A549 (cell line): ENCODE data around the gene GIPR. TPM values are rescaled to one million over a fixed set of nuclear protein-coding genes. Genes with fewer than 3 reads are reported as not detected.

Source experiments
- ATAC-seq, 2 experiments: fragments of 200-7000 bp in 1 of 2; fragments of >200 bp in 1 of 2; cut with Nextera tagmentation in 1 of 2; cut with Tn5 transposase in 1 of 2; 3 replicates each; pipeline versions ENCODE4 v1.8.0 to v1.9.1; 2018 to 2020; ENCODE audit warnings: mild to moderate bottlenecking in 1 of 2, moderate library complexity in 1 of 2
- CTCF ChIA-PET: fragments of 300-600 bp; sonication (Branson Sonifier 250); formaldehyde crosslinking; extraction: SDS; loops from one replicate; lab custom pipeline; 2021; ENCODE audit warnings: antibody characterized with exemption, inconsistent platforms; lab: Yijun Ruan, JAX
- POLR2A ChIA-PET: fragments of 350-600 bp; formaldehyde crosslinking; extraction: SDS; loops from one replicate; lab custom pipeline; 2021; ENCODE audit warnings: antibody characterized with exemption, inconsistent platforms; lab: Yijun Ruan, JAX
- DNase-seq, 2 experiments: peaks; one replicate each; pipeline versions ENCODE4 v3.0.0 to v3.0.0-alpha.2; 2011 to 2016; ENCODE audit warnings: low read depth in 1 of 2, low spot score in 1 of 2
- FAIRE-seq: peaks from 2 replicates; lab custom pipeline; 2011; peaks lifted over from hg19 to GRCh38; lab: Jason Lieb, UNC
- H3K27ac ChIP-seq, 2 experiments: fragments of >200 bp; sonication (Bioruptor Twin); formaldehyde crosslinking; 3 replicates each; pipeline ENCODE4 v1.5.1; 2016 to 2017
- H3K4me1 ChIP-seq: fragments of >200 bp; sonication (Bioruptor Twin); formaldehyde crosslinking; 3 replicates; pipeline ENCODE4 v1.6.1; 2016
- H3K4me2 ChIP-seq: fragments of >200 bp; sonication (Bioruptor Twin); formaldehyde crosslinking; 3 replicates; pipeline ENCODE4 v1.6.1; 2016
- H3K4me3 ChIP-seq: fragments of >200 bp; sonication (Bioruptor Twin); formaldehyde crosslinking; 3 replicates; pipeline ENCODE4 v1.5.1; 2016
- H3K9me3 ChIP-seq: fragments of >200 bp; sonication (Bioruptor Twin); formaldehyde crosslinking; 3 replicates; pipeline ENCODE4 v1.6.1; 2016
- CEBPB ChIP-seq, 2 experiments: fragments of >200 bp in 1 of 2; sonication (Bioruptor Twin) in 1 of 2; formaldehyde crosslinking in 1 of 2; IDR thresholded peaks; 2 replicates each; pipeline ENCODE4 v1.6.1; 2012 to 2016
- EHMT2 ChIP-seq: fragments of 200-600 bp; sonication (generic); IDR thresholded peaks from 2 replicates; pipeline ENCODE4 v1.6.1; 2016; ENCODE audit warnings: antibody characterized with exemption, low read depth, mild to moderate bottlenecking, moderate library complexity
- FOSB ChIP-seq: fragments of 250-450 bp; sonication (Bioruptor Pico); IDR thresholded peaks from 2 replicates; pipeline ENCODE4 v1.5.0; 2020; ENCODE audit warnings: mild to moderate bottlenecking, moderate library complexity
- GATA3 ChIP-seq: IDR thresholded peaks from 2 replicates; pipeline ENCODE4 v1.6.1; 2012; ENCODE audit warnings: borderline replicate concordance
- HDAC2 ChIP-seq: fragments of 200-600 bp; sonication (generic); IDR thresholded peaks from 2 replicates; pipeline ENCODE4 v1.6.1; 2016
- HES2 ChIP-seq: fragments of >200 bp; sonication (Bioruptor Twin); formaldehyde crosslinking; IDR thresholded peaks from 2 replicates; pipeline ENCODE4 v1.6.1; 2016
- HEYL ChIP-seq: fragments of 250-450 bp; sonication (Bioruptor Pico); IDR thresholded peaks from 2 replicates; pipeline ENCODE4 v1.8.0; 2021; ENCODE audit warnings: mild to moderate bottlenecking, moderate library complexity
- JUN ChIP-seq, 2 experiments: fragments of >200 bp; sonication (Bioruptor Twin); formaldehyde crosslinking; IDR thresholded peaks; 2 replicates in 1 of 2; 3 replicates in 1 of 2; pipeline ENCODE4 v1.6.1; 2016 to 2017
- JUNB ChIP-seq: fragments of >200 bp; sonication (Bioruptor Twin); formaldehyde crosslinking; IDR thresholded peaks from 2 replicates; pipeline ENCODE4 v1.6.1; 2016
- KDM5A ChIP-seq: fragments of 200-600 bp; sonication (generic); IDR thresholded peaks from 2 replicates; pipeline ENCODE4 v1.6.1; 2016; ENCODE audit warnings: antibody characterized with exemption, mild to moderate bottlenecking
- MAZ ChIP-seq: fragments of 150-350 bp; IDR thresholded peaks from 2 replicates; pipeline ENCODE4 v1.6.1; 2014; ENCODE audit warnings: antibody characterized with exemption, low read depth, low read length, borderline replicate concordance
- MYC ChIP-seq: IDR thresholded peaks from 2 replicates; pipeline ENCODE4 v1.6.1; 2012; ENCODE audit warnings: mild to moderate bottlenecking, inconsistent platforms, low read length, improper control_type of control experiment, borderline replicate concordance
- NFE2L2 ChIP-seq: fragments of 150-350 bp; conservative IDR thresholded peaks from 2 replicates; pipeline ENCODE4 v1.6.1; 2014; ENCODE audit warnings: low read length
- PBX3 ChIP-seq: IDR thresholded peaks from 2 replicates; pipeline ENCODE4 v1.6.1; 2012
- PHF8 ChIP-seq: fragments of 200-600 bp; sonication (generic); IDR thresholded peaks from 2 replicates; pipeline ENCODE4 v1.6.1; 2016; ENCODE audit warnings: low read depth, mild to moderate bottlenecking, antibody characterized with exemption, moderate library complexity, borderline replicate concordance
- POLR2A ChIP-seq: IDR thresholded peaks from 2 replicates; pipeline ENCODE4 v1.6.1; 2012; ENCODE audit warnings: mild to moderate bottlenecking, low read length
- POLR2AphosphoS2 ChIP-seq: conservative IDR thresholded peaks from 2 replicates; pipeline ENCODE4 v1.6.1; 2012; ENCODE audit warnings: low read length, improper control_type of control experiment, inconsistent platforms
- RAD21 ChIP-seq, 2 experiments: fragments of >200 bp in 1 of 2; sonication (Bioruptor Twin) in 1 of 2; formaldehyde crosslinking in 1 of 2; IDR thresholded peaks in 1 of 2; conservative IDR thresholded peaks in 1 of 2; 2 replicates in 1 of 2; 3 replicates in 1 of 2; pipeline ENCODE4 v1.6.1; 2012 to 2018; ENCODE audit warnings: inconsistent platforms in 1 of 2
- RARB ChIP-seq: fragments of 250-450 bp; sonication (Bioruptor Pico); IDR thresholded peaks from 2 replicates; pipeline ENCODE4 v1.8.0; 2021; ENCODE audit warnings: mild to moderate bottlenecking, moderate library complexity
- WGBS: methylation state at CpG from one replicate; pipeline ENCODE4 v1.1.6; 2017; ENCODE audit errors: missing lambda C conversion rate; 5-methylcytosine and 5-hydroxymethylcytosine counted together
- polyA plus RNA-seq, 4 experiments: library from polyadenylated mRNA; depleted of rRNA in 3 of 4; stranded (reverse); fragments of >200 nt; fragmentation: RNase III in 1 of 4; extraction: RNeasy Plus Mini Kit Qiagen cat#74134 plus additional on column Dnase treatment in 1 of 4; gene quantifications; 2 replicates in 3 of 4; 3 replicates in 1 of 4; pipeline ENCODE4 v1.2.3, GENCODE V29; 2011 to 2017
- small RNA-seq, 6 experiments: library from RNA; depleted of rRNA; stranded (forward); fragments of <200 nt; gene quantifications; one replicate each; pipeline ENCODE3, GENCODE V24; 2012
- TF ChIP-seq, protein P1 (sequence below): fragments of >200 bp; sonication (Bioruptor Twin); formaldehyde crosslinking; IDR thresholded peaks from 3 replicates; pipeline ENCODE4 v1.6.1; 2016
- TF ChIP-seq, protein P2 (sequence below): IDR thresholded peaks from 2 replicates; pipeline ENCODE4 v1.6.1; 2012; ENCODE audit warnings: low read depth, borderline replicate concordance

GIPR gene
- polyA plus RNA-seq, 2 of the 4 experiments (the other 2 are of a cell fraction) = 1.2 to 1.4 TPM

DNA sequence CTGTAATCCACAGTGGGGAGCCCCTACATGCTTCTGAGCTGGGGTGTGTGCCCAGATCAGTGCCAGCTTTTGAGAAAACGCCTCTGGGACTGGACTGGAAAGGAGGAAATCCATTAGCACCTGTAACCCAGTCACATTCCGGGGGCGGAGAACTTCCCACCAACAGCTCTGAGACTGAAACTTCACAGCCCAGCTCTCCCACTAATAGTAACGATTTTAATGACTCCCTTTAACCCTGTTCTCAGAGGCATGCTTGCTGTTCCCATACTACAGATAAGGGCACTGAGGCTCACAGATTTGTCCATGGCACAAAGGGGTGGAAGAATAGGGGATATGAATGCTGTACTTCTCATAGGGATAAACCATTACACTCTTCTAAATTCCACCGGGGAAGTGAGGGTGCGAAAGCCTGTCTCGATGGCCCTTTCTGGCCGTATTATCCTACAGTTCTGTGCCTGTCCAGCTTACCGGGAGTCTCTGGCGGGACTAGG is 61.8 kb downstream of the GIPR start:
- peak; percentile 73 for FAIRE-seq
- TF ChIP-seq KDM5A (no peak), GATA3 (no peak)
- CTCF ChIA-PET = interaction anchor here (1.0 to 3.4 kb wide), 12 partner anchors 8 to 290 kb away, joined by 3 to 24 read pairs (median 4); partner anchors contain the start of genes QPCTL and SIX5
- H3K4me3 ChIP-seq = peak overlapping the region; percentile 89
- peak; percentile 3 to 14; a peak in 3 of 6 replicates for ATAC-seq
- peak overlapping the region; percentile 92 to 95 for H3K27ac ChIP-seq
- H3K4me2 ChIP-seq = peak overlapping the region; percentile 79
- 10% methylated on average over 10 of the region's 10 CpGs for WGBS
- POLR2A ChIA-PET = interaction anchor here (1.0 to 2.5 kb wide), 4 partner anchors 9 to 40 kb away, joined by 3 to 34 read pairs (median 12); partner anchors contain the start of genes QPCTL, SIX5 and SNRPD2
- peaks cover 24% of the 10 kb centered on the region for H3K4me1 ChIP-seq
- no peak for DNase-seq
- no peaks in the 10 kb centered on the region for H3K9me3 ChIP-seq

- Histone ChIP-seq H3K4me1 (peaks cover 24% of the 10 kb centered on the region), H3K9me3 (no peaks in the 10 kb centered on the region), H3K4me3 (peak within 1 kb of the TSS; percentile 89), H3K4me2 (peak within 1 kb of the TSS; percentile 87), H3K27ac (peak within 1 kb of the TSS; percentile 92 to 95)
- DNase-seq (peak; percentile 98 to 99), FAIRE-seq (peak; percentile 96), ATAC-seq (peak; percentile 98 to 99)
- ChIA-PET CTCF (interaction anchor here (0.6 to 3.4 kb wide), 17 partner anchors 9 to 291 kb away, joined by 3 to 24 read pairs (median 4); partner anchors contain the start of genes QPCTL and SIX5), POLR2A (interaction anchor here (0.5 to 2.5 kb wide), 7 partner anchors 10 to 70 kb away, joined by 3 to 34 read pairs (median 6); partner anchors contain the start of genes DMPK, QPCTL, SIX5 and SNRPD2)
- TF ChIP-seq, protein P1, sequence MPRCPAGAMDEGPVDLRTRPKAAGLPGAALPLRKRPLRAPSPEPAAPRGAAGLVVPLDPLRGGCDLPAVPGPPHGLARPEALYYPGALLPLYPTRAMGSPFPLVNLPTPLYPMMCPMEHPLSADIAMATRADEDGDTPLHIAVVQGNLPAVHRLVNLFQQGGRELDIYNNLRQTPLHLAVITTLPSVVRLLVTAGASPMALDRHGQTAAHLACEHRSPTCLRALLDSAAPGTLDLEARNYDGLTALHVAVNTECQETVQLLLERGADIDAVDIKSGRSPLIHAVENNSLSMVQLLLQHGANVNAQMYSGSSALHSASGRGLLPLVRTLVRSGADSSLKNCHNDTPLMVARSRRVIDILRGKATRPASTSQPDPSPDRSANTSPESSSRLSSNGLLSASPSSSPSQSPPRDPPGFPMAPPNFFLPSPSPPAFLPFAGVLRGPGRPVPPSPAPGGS = peak; percentile 79; the same call in 1 of the 3 replicates
- TF ChIP-seq FOSB (CRISPR knock-in tag) (no peak), HEYL (CRISPR knock-in tag) (no peak), RAD21 (conservative IDR thresholded peaks at IDR 0.05 in 1 of 2, IDR thresholded peaks at IDR 0.05 in 1 of 2) (peak; percentile 14 to 23; a peak in 2 of 5 replicates), MYC (peak; percentile 42; the same call in 1 of the 2 replicates), JUN (IDR thresholded peaks at IDR 0.05) (peak in 1 of 2 experiments; percentile 78; a peak in 2 of 5 replicates), POLR2A (peak; percentile 75), PBX3 (no peak), CEBPB (IDR thresholded peaks at IDR 0.05) (no peak; a peak in 1 of 4 replicates), JUNB (no peak), PHF8 (peak; percentile 79), POLR2AphosphoS2 (no peak), RARB (no peak), MAZ (no peak), HDAC2 (no peak), HES2 (no peak), NFE2L2 (no peak), EHMT2 (no peak)
- TF ChIP-seq, protein P2, sequence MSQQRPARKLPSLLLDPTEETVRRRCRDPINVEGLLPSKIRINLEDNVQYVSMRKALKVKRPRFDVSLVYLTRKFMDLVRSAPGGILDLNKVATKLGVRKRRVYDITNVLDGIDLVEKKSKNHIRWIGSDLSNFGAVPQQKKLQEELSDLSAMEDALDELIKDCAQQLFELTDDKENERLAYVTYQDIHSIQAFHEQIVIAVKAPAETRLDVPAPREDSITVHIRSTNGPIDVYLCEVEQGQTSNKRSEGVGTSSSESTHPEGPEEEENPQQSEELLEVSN = no peak; the same call in none of the 2 replicates
- 2% methylated on average over 29 of the region's 48 CpGs for whole genome bisulfite sequencing
These were observed 62.6 kb downstream of the GIPR start, which contains the start of gene FBXO46 for GRCh38 chr19:45730368-45731288. Gene FBXO46 (minus strand): TSS chr19:45730896. CDS start chr19:45713495, 17,401 bp downstream.

Small RNAs within 50 kb of the gene (small RNA-seq; reads per million reads assigned to genes)
- gene MIR642A = 0 to 2.8 (median 0) reads per million in 6 experiments
- 0 reads per million in 6 experiments for gene RN7SL836P

Other genes with a start within 250 kb of the GIPR start
- gene ERCC1, start 244.3 kb upstream of the GIPR start, polyA plus RNA-seq (2011; rRNA removed) = 81.7 and 109 TPM in 2 replicates
- gene ERCC1, start 244.3 kb upstream of the GIPR start, polyA plus RNA-seq (2017; fragmentation: RNase III; extraction: RNeasy Plus Mini Kit Qiagen cat#74134 plus additional on column Dnase treatment) = 89.7 to 97.6 TPM (median 93.0 TPM) in 3 replicates
- 27.9 and 48.8 TPM in 2 replicates for gene FOSB, start 200.2 kb upstream of the GIPR start, polyA plus RNA-seq (2011; rRNA removed)
- gene FOSB, start 200.2 kb upstream of the GIPR start, polyA plus RNA-seq (2017; fragmentation: RNase III; extraction: RNeasy Plus Mini Kit Qiagen cat#74134 plus additional on column Dnase treatment) = 0.57 to 0.65 TPM (median 0.58 TPM) in 3 replicates
- 4.7 and 5.3 TPM in 2 replicates for gene RTN2, start 171.2 kb upstream of the GIPR start, polyA plus RNA-seq (2011; rRNA removed)
- gene RTN2, start 171.2 kb upstream of the GIPR start, polyA plus RNA-seq (2017; fragmentation: RNase III; extraction: RNeasy Plus Mini Kit Qiagen cat#74134 plus additional on column Dnase treatment) = 6.3 to 9.0 TPM (median 8.1 TPM) in 3 replicates
- gene PPM1N, start 169.8 kb upstream of the GIPR start, polyA plus RNA-seq (2011; rRNA removed) = 9.2 and 9.8 TPM in 2 replicates
- 6.6 to 11.2 TPM (median 10.5 TPM) in 3 replicates for gene PPM1N, start 169.8 kb upstream of the GIPR start, polyA plus RNA-seq (2017; fragmentation: RNase III; extraction: RNeasy Plus Mini Kit Qiagen cat#74134 plus additional on column Dnase treatment)
- gene VASP, start 160.7 kb upstream of the GIPR start, polyA plus RNA-seq (2011; rRNA removed) = 59.1 and 64.5 TPM in 2 replicates
- 83.8 to 94.6 TPM (median 94.3 TPM) in 3 replicates for gene VASP, start 160.7 kb upstream of the GIPR start, polyA plus RNA-seq (2017; fragmentation: RNase III; extraction: RNeasy Plus Mini Kit Qiagen cat#74134 plus additional on column Dnase treatment)
- gene OPA3, start 83.4 kb upstream of the GIPR start, polyA plus RNA-seq (2011; rRNA removed) = 21.8 and 29.1 TPM in 2 replicates
- gene OPA3, start 83.4 kb upstream of the GIPR start, polyA plus RNA-seq (2017; fragmentation: RNase III; extraction: RNeasy Plus Mini Kit Qiagen cat#74134 plus additional on column Dnase treatment) = 13.8 to 15.9 TPM (median 15.6 TPM) in 3 replicates
- gene GPR4, start 66.0 kb upstream of the GIPR start, polyA plus RNA-seq (2011; rRNA removed) = 0.10 TPM in 1 of 2 replicates, not detected in the other
- gene GPR4, start 66.0 kb upstream of the GIPR start, polyA plus RNA-seq (2017; fragmentation: RNase III; extraction: RNeasy Plus Mini Kit Qiagen cat#74134 plus additional on column Dnase treatment) = 0.03 to 0.12 TPM (median 0.04 TPM) in 3 replicates
- gene EML2, start 28.8 kb upstream of the GIPR start, polyA plus RNA-seq (2011; rRNA removed) = 19.9 and 22.7 TPM in 2 replicates
- 25.9 to 30.6 TPM (median 29.0 TPM) in 3 replicates for gene EML2, start 28.8 kb upstream of the GIPR start, polyA plus RNA-seq (2017; fragmentation: RNase III; extraction: RNeasy Plus Mini Kit Qiagen cat#74134 plus additional on column Dnase treatment)
- 974 and 1,002 TPM in 2 replicates for gene SNRPD2, start 23.7 kb downstream of the GIPR start, polyA plus RNA-seq (2011; rRNA removed)
- 785 to 834 TPM (median 811 TPM) in 3 replicates for gene SNRPD2, start 23.7 kb downstream of the GIPR start, polyA plus RNA-seq (2017; fragmentation: RNase III; extraction: RNeasy Plus Mini Kit Qiagen cat#74134 plus additional on column Dnase treatment)
- gene QPCTL, start 24.4 kb downstream of the GIPR start, polyA plus RNA-seq (2011; rRNA removed) = 9.4 and 10.3 TPM in 2 replicates
- gene QPCTL, start 24.4 kb downstream of the GIPR start, polyA plus RNA-seq (2017; fragmentation: RNase III; extraction: RNeasy Plus Mini Kit Qiagen cat#74134 plus additional on column Dnase treatment) = 6.7 to 10.4 TPM (median 8.4 TPM) in 3 replicates
- 4.9 and 6.9 TPM in 2 replicates for gene FBXO46, start 62.7 kb downstream of the GIPR start, polyA plus RNA-seq (2011; rRNA removed)
- 10.9 to 12.7 TPM (median 11.5 TPM) in 3 replicates for gene FBXO46, start 62.7 kb downstream of the GIPR start, polyA plus RNA-seq (2017; fragmentation: RNase III; extraction: RNeasy Plus Mini Kit Qiagen cat#74134 plus additional on column Dnase treatment)
- gene MEIOSIN, start 65.2 kb downstream of the GIPR start, polyA plus RNA-seq (2011; rRNA removed) = 0.05 TPM in 1 of 2 replicates, not detected in the other
- gene MEIOSIN, start 65.2 kb downstream of the GIPR start, polyA plus RNA-seq (2017; fragmentation: RNase III; extraction: RNeasy Plus Mini Kit Qiagen cat#74134 plus additional on column Dnase treatment) = 0.04 TPM in 1 of 3 replicates, not detected in the others
- gene SIX5, start 101.0 kb downstream of the GIPR start, polyA plus RNA-seq (2011; rRNA removed) = 8.9 and 10.0 TPM in 2 replicates
- 19.6 to 24.7 TPM (median 24.7 TPM) in 3 replicates for gene SIX5, start 101.0 kb downstream of the GIPR start, polyA plus RNA-seq (2017; fragmentation: RNase III; extraction: RNeasy Plus Mini Kit Qiagen cat#74134 plus additional on column Dnase treatment)
- 12.5 and 21.6 TPM in 2 replicates for gene DMPK, start 114.3 kb downstream of the GIPR start, polyA plus RNA-seq (2011; rRNA removed)
- gene DMPK, start 114.3 kb downstream of the GIPR start, polyA plus RNA-seq (2017; fragmentation: RNase III; extraction: RNeasy Plus Mini Kit Qiagen cat#74134 plus additional on column Dnase treatment) = 46.3 to 57.5 TPM (median 56.6 TPM) in 3 replicates
- gene DMWD, start 124.6 kb downstream of the GIPR start, polyA plus RNA-seq (2011; rRNA removed) = 17.1 and 17.5 TPM in 2 replicates
- gene DMWD, start 124.6 kb downstream of the GIPR start, polyA plus RNA-seq (2017; fragmentation: RNase III; extraction: RNeasy Plus Mini Kit Qiagen cat#74134 plus additional on column Dnase treatment) = 29.9 to 31.3 TPM (median 29.9 TPM) in 3 replicates
- gene RSPH6A, start 147.1 kb downstream of the GIPR start, polyA plus RNA-seq (2011; rRNA removed) = 0.04 TPM in 1 of 2 replicates, not detected in the other
- gene RSPH6A, start 147.1 kb downstream of the GIPR start, polyA plus RNA-seq (2017; fragmentation: RNase III; extraction: RNeasy Plus Mini Kit Qiagen cat#74134 plus additional on column Dnase treatment) = 0.04 TPM in 1 of 3 replicates, not detected in the others
- 92.6 and 105 TPM in 2 replicates for gene SYMPK, start 194.9 kb downstream of the GIPR start, polyA plus RNA-seq (2011; rRNA removed)
- 57.8 to 61.9 TPM (median 58.1 TPM) in 3 replicates for gene SYMPK, start 194.9 kb downstream of the GIPR start, polyA plus RNA-seq (2017; fragmentation: RNase III; extraction: RNeasy Plus Mini Kit Qiagen cat#74134 plus additional on column Dnase treatment)
- 5.3 and 6.5 TPM in 2 replicates for gene FOXA3, start 196.1 kb downstream of the GIPR start, polyA plus RNA-seq (2011; rRNA removed)
- 1.2 to 1.6 TPM (median 1.3 TPM) in 3 replicates for gene FOXA3, start 196.1 kb downstream of the GIPR start, polyA plus RNA-seq (2017; fragmentation: RNase III; extraction: RNeasy Plus Mini Kit Qiagen cat#74134 plus additional on column Dnase treatment)
- 9.5 and 10.9 TPM in 2 replicates for gene IRF2BP1, start 217.9 kb downstream of the GIPR start, polyA plus RNA-seq (2011; rRNA removed)
- gene IRF2BP1, start 217.9 kb downstream of the GIPR start, polyA plus RNA-seq (2017; fragmentation: RNase III; extraction: RNeasy Plus Mini Kit Qiagen cat#74134 plus additional on column Dnase treatment) = 20.1 to 23.1 TPM (median 21.3 TPM) in 3 replicates
- gene MYPOP, start 234.4 kb downstream of the GIPR start, polyA plus RNA-seq (2011; rRNA removed) = 2.1 and 3.4 TPM in 2 replicates
- gene MYPOP, start 234.4 kb downstream of the GIPR start, polyA plus RNA-seq (2017; fragmentation: RNase III; extraction: RNeasy Plus Mini Kit Qiagen cat#74134 plus additional on column Dnase treatment) = 7.9 to 10.6 TPM (median 10.5 TPM) in 3 replicates
- not detected in 2 replicates for gene NANOS2, start 246.6 kb downstream of the GIPR start, polyA plus RNA-seq (2011; rRNA removed)
- not detected in 3 replicates for gene NANOS2, start 246.6 kb downstream of the GIPR start, polyA plus RNA-seq (2017; fragmentation: RNase III; extraction: RNeasy Plus Mini Kit Qiagen cat#74134 plus additional on column Dnase treatment)